ENCODE results near the gene EXOSC5.

DNA sequence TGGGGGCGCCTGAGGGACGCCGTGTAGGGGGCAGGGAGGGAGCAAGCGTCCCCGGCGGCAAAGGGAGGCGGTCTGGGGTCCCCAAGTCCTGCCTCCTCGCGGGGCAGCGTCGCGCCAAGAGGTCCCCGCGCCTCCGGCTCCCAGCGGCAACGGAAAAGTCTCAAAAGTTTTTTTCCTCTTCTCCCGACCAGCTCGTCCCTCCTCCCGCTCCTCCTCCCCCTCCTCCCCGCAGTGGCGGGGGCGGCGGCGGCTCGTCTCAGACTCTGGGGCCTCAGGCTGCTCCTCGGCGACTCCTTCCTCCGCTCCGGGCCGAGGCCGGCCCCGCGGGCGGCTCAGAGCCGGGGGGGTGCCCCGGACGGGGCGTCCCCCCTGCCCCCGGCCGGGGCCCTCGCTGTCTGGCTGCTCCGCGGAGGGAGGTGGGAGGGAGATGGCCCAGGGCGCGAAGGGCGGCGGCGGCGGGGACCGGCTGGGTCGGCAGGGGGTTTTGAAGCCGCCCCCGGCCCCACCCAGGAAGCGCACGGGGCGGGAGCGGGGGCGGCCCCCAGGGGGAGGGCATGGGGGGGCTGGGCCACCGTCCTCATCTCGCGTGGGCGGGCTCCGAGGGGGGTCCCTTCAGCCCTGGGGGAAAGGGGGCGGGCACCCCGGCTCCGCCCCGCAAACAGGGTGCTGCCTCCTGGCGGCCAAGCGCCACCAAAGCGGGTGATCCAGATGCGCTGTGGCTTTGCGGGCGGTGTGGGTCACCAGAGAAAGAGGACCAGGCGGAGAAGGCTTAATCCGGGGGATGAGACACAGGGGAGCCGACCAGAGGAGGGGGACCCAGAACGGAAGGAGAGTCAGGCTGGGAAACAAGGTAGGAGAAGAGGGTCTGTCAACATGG lies 43.5 kb downstream of the EXOSC5 start, which contains the start of gene TGFB1:
- TF ChIP-seq, protein P1, sequence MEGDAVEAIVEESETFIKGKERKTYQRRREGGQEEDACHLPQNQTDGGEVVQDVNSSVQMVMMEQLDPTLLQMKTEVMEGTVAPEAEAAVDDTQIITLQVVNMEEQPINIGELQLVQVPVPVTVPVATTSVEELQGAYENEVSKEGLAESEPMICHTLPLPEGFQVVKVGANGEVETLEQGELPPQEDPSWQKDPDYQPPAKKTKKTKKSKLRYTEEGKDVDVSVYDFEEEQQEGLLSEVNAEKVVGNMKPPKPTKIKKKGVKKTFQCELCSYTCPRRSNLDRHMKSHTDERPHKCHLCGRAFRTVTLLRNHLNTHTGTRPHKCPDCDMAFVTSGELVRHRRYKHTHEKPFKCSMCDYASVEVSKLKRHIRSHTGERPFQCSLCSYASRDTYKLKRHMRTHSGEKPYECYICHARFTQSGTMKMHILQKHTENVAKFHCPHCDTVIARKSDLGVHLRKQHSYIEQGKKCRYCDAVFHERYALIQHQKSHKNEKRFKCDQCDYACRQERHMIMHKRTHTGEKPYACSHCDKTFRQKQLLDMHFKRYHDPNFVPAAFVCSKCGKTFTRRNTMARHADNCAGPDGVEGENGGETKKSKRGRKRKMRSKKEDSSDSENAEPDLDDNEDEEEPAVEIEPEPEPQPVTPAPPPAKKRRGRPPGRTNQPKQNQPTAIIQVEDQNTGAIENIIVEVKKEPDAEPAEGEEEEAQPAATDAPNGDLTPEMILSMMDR (conservative IDR thresholded peaks at IDR 0.05; ENCODE audit: low read length), result peak; percentile 85
- TF ChIP-seq EZH2phosphoT487 (IDR thresholded peaks at IDR 0.05; ENCODE audit: borderline replicate concordance, low read depth, low read length), result no peak
